Testis (tissue), 3 donors: ENCODE measurements around the gene AP5M1. TPM values are rescaled to one million over a fixed set of nuclear protein-coding genes. Genes with fewer than 3 reads are reported as not detected.

Experiments used
- DNase-seq: peaks from one replicate; pipeline ENCODE4 v3.0.0-alpha.2; 2019
- H3K27ac ChIP-seq, 2 donors: fragments of 200-600 bp; sonication (generic); one replicate each; pipeline ENCODE4 v1.5.1; 2019
- H3K27me3 ChIP-seq: fragments of 200-600 bp; sonication (generic); one replicate; pipeline ENCODE4 v1.5.1; 2019
- H3K36me3 ChIP-seq: fragments of 200-600 bp; sonication (generic); one replicate; pipeline ENCODE4 v1.5.1; 2017; ENCODE audit warnings: low read depth; ENCODE audit errors: missing control alignments
- H3K4me1 ChIP-seq: fragments of 200-600 bp; sonication (generic); one replicate; pipeline ENCODE4 v1.5.1; 2019
- H3K4me3 ChIP-seq, 2 donors: fragments of 200-600 bp; sonication (generic); one replicate each; pipeline ENCODE4 v1.5.1; 2017 to 2019
- H3K9me3 ChIP-seq: fragments of 200-600 bp; sonication (generic); one replicate; pipeline ENCODE4 v1.5.1; 2017
- CTCF ChIP-seq, 3 experiments: fragments of 450-650 bp in 2 of 3; fragments of 200-600 bp in 1 of 3; sonication (generic) in 1 of 3; IDR thresholded peaks; one replicate each; pipeline ENCODE4 v1.5.1; 2016 to 2019; ENCODE audit warnings: antibody characterized with exemption in 3 of 3, mild to moderate bottlenecking in 2 of 3, moderate library complexity in 1 of 3
- POLR2A ChIP-seq: fragments of 450-650 bp; IDR thresholded peaks from one replicate; pipeline ENCODE4 v1.6.1; 2017; ENCODE audit warnings: antibody characterized with exemption, mild to moderate bottlenecking, moderate library complexity
- WGBS, 2 donors: methylation state at CpG; one replicate each; pipeline ENCODE4 v1.1.5; 2018; 5-methylcytosine and 5-hydroxymethylcytosine counted together
- intact Hi-C: fragments of 100-400 bp; cut with DNase I; formaldehyde crosslinking; loops from one replicate; pipeline ENCODE4 v1.15.1; 2023; ENCODE audit warnings: low total_unique reads
- polyA plus RNA-seq: library from polyadenylated mRNA; stranded (reverse); fragments of 350-450 nt; fragmentation: Illumina TruSeq; extraction: RNeasy Lipid Tissue Mini Kit (QIAGEN cat#74804); gene quantifications from one replicate; pipeline ENCODE4 v1.2.3, GENCODE V29; 2014; ENCODE audit warnings: low read depth, low replicate concordance; ENCODE audit not compliant: insufficient read depth
- total RNA-seq, 2 donors: library from RNA; depleted of rRNA; stranded (reverse); fragments of >200 nt; gene quantifications; one replicate each; pipeline ENCODE4 v1.2.3, GENCODE V29; 2016

AP5M1 gene
- total and polyA plus RNA-seq, 3 donors from 2014 or later = 28.3 to 32.0 (median 30.6) TPM

- no peak overlapping the region for H3K4me3 ChIP-seq
- no peaks in the 10 kb centered on the region for H3K36me3 ChIP-seq
- H3K4me1 ChIP-seq = no peaks in the 10 kb centered on the region
- H3K27ac ChIP-seq = no peak overlapping the region
- WGBS, 2 donors = 73 to 81% methylated on average over 5 of the region's 5 CpGs
- intact Hi-C loops = no loop called here
- no peak for DNase-seq
- no peaks in the 10 kb centered on the region for H3K9me3 ChIP-seq
- no peak for TF ChIP-seq POLR2A
- TF ChIP-seq CTCF (IDR thresholded peaks at IDR 0.05) = no peak
- no peaks in the 10 kb centered on the region for H3K27me3 ChIP-seq
These were observed 34.1 kb downstream of the AP5M1 start for GRCh38 chr14:57302883-57303282.

DNA sequence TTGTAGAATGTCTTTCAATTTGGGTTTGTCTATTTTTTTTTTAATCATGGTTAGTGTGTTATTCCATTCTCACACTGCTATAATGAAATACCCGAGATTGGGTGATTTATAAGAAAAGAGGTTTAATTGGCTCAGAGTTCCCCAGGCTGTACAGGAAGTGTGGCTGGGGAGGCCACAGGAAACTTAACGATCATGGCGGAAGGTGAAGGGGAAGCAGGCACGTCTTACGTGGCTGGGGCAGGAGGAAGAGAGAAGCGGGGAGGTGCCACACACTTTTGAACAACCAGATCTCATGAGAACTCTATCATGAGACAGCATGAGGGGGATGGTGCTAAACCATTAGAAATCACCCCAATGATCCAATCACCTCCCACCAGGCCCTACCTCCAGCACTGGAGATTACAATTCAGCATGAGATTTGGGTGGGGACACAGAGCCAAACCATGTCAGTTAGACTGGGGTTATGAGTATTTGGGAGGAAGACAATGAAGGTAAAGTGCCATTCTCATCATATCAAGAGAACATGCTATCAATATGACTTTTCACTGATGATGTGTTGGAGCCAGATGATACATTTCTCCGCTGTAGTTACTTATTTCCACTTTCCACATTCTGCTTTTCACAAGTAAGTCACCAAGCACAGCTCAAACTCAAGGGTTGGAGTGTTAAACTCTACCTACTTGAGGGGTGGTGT, 45.8 kb downstream of the AP5M1 start:
- intact Hi-C loops = no loop called here
- H3K36me3 ChIP-seq = no peaks in the 10 kb centered on the region
- 67 to 71% methylated on average over 7 of the region's 7 CpGs for WGBS, 2 donors
- H3K27me3 ChIP-seq = no peaks in the 10 kb centered on the region
- TF ChIP-seq CTCF (IDR thresholded peaks at IDR 0.05) = no peak
- TF ChIP-seq POLR2A = no peak
- H3K4me1 ChIP-seq = no peaks in the 10 kb centered on the region
- H3K9me3 ChIP-seq = no peaks in the 10 kb centered on the region
- no peak overlapping the region for H3K27ac ChIP-seq
- no peak for DNase-seq
- H3K4me3 ChIP-seq = no peak overlapping the region

- peak; percentile 84 for DNase-seq
- no peak for TF ChIP-seq POLR2A
- TF ChIP-seq CTCF (IDR thresholded peaks at IDR 0.05) = peak; percentile 56 to 76 (median 60)
- intact Hi-C loops = no loop called here
- no peaks in the 10 kb centered on the region for H3K36me3 ChIP-seq
- no peaks in the 10 kb centered on the region for H3K9me3 ChIP-seq
- H3K4me1 ChIP-seq = no peaks in the 10 kb centered on the region
- H3K4me3 ChIP-seq = no peak overlapping the region
- WGBS, 2 donors = 19 to 20% methylated on average over 3 of the region's 3 CpGs
- H3K27me3 ChIP-seq = no peaks in the 10 kb centered on the region
- no peak overlapping the region for H3K27ac ChIP-seq
These were observed 48.6 kb downstream of the AP5M1 start for GRCh38 chr14:57317248-57317833.

GRCh38 chr14:57319636-57320192, 50.9 kb downstream of the AP5M1 start:
- Histone ChIP-seq H3K27ac (no peak overlapping the region), H3K27me3 (no peaks in the 10 kb centered on the region), H3K4me3 (no peak overlapping the region), H3K36me3 (no peaks in the 10 kb centered on the region), H3K9me3 (no peaks in the 10 kb centered on the region), H3K4me1 (no peaks in the 10 kb centered on the region)
- intact Hi-C loops = loop anchor here (10.0 kb wide), 1 partner anchor 825 kb away; no protein-coding TSS in a partner anchor
- 36 to 55% methylated on average over 2 of the region's 2 CpGs for WGBS, 2 donors
- TF ChIP-seq POLR2A = no peak
- TF ChIP-seq CTCF (IDR thresholded peaks at IDR 0.05) = no peak
- DNase-seq = no peak
